Tracheal epithelial cell (primary cell): ENCODE measurements around the gene IL32. TPM values are rescaled to one million over a fixed set of nuclear protein-coding genes. Genes with fewer than 3 reads are reported as not detected.

Source experiments
- total RNA-seq: library from RNA; depleted of rRNA; stranded (reverse); fragments of >200 nt; gene quantifications from 2 replicates; pipeline ENCODE4 v1.2.1, GENCODE V29; 2014

The IL32 gene, protein sequence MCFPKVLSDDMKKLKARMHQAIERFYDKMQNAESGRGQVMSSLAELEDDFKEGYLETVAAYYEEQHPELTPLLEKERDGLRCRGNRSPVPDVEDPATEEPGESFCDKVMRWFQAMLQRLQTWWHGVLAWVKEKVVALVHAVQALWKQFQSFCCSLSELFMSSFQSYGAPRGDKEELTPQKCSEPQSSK
- 1.1 and 115 TPM in 2 replicates for total RNA-seq

DNA sequence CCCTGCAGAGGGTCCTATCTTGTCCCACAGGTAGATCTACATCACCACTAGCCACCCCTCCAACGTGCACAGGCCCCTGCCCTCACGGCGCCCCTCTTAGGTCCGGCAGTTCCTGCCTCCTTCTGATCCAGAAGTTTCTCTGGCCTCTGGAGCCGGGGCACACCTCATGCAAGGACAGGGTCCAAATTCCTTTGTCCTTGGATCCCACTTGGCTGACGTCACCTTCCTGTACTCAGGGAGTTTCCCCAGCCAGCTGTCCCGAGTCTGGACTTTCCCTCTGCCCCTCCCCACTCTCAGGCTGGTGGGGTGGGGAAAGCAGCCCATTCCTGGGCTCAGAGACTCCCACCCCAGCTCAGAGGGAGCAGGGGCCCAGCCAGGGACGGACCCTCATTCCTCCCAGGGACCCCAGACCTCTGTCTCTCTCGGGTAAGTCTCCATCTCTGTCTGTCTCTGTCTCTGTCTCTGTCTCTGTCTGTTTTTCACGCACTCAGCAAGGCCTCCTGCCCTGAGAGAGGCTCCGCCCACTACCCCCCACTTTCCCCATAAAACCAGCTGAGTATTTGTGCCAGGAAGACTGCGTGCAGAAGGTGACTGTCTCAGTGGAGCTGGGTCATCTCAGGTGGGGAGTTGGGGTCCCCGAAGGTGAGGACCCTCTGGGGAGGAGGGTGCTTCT lies at the start of gene IL32:
Gene IL32 (plus strand): TSS at position 572 of the 673 bp plus-strand sequence. CDS start 172 bp downstream, outside the sequence.

DNA sequence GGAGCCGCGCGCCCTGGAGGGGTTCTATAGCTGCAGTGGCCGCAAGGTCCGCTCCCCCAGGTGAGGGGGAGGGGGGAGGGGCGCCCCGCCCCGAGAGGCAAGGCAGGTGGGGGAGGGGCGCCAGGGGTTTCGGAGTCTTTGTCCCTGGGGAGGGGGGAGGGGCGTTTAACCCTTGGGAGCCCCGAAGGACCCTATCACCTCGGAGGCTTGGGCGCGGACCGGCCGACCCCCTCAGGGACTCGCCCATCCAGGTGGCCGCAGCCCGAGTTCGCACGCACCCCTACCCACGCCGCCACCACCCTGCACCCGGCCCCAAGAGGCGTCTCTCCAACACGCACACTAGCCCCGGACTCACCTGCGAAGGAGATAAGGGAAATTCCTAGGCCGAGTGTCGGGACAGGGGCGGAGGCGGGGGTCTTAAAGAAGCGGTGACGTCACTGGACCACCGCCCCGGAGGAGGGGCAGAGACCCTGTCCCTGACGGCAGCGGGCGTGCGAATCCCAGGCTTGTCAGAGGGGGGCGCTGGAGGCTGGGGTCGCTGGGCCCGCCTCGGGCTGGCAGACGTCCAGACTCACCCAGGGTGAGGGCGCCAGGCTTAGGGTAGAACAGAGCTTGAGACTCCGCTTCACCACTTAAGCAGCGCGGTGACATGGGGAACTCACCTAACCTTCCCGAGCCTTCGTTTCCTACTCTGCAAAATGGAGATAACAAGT lies 47.5 kb upstream of the IL32 start, which contains the start of gene CLDN6:
Gene CLDN6 (minus strand): TSS at position 390 of the 713 bp plus-strand sequence. CDS start 2,162 bp downstream, outside the sequence.

DNA sequence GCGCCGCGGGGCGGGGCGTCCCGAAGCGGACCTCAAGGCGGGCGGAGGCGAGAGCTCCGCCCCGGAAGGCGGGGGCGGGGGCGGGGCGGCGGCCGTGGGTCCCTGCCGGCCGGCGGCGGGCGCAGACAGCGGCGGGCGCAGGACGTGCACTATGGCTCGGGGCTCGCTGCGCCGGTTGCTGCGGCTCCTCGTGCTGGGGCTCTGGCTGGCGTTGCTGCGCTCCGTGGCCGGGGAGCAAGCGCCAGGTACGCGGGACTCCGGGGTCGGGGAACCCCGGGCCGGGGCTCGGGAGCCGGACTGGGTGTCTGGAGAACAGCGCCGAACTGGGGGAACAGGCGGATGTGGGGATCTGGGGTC lies 45.2 kb upstream of the IL32 start, which contains the start of gene TNFRSF12A:
Gene TNFRSF12A (plus strand): TSS at position 122 of the 357 bp plus-strand sequence. CDS start 30 bp downstream, at position 152.

DNA sequence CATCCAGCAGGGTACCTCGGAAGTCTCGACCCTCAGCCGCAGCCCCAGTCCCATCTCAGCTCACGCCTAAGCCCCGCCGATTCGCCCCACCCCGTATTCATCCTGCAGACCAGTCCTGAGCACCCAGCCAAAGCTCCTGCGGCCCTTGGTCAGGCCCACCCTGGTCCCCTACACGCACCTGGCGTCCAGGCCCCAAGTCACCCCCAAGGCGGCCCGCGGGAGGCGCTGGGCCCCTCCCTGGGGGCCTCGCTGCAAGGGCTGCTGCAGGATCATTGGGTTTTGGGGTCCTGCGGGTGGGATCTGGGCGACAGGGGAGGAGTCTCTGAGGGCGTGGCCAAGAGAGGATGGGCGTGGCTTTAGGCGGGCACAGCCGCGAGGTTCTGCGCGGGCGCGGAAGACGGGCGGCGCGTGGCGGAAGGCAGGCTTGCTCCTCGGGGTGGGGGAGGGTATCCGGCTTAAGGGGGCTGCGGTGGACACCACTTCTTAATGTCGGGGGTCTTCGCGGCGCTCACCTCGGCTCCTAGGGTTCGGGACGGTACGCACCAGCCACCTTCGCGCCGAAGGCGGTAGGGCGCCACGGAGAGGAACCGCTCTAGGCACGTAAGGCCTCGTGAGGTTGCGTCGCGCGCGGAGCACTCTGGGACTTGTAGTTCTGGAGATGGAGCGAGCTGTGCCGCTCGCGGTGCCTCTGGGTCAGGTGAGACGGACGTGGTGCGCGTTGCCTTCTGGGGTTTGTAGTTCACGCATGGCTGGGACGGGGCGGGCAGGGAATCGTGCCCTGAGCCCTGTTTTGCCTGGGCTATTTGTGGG lies 41.6 kb upstream of the IL32 start, which contains the start of the genes HCFC1R1 and THOC6:
Gene HCFC1R1 (minus strand): TSS at position 274 of the 810 bp plus-strand sequence. CDS start 1 bp downstream, at position 273.
Gene THOC6 (plus strand): TSS at position 367 of the 810 bp plus-strand sequence. CDS start 292 bp downstream, at position 659.

DNA sequence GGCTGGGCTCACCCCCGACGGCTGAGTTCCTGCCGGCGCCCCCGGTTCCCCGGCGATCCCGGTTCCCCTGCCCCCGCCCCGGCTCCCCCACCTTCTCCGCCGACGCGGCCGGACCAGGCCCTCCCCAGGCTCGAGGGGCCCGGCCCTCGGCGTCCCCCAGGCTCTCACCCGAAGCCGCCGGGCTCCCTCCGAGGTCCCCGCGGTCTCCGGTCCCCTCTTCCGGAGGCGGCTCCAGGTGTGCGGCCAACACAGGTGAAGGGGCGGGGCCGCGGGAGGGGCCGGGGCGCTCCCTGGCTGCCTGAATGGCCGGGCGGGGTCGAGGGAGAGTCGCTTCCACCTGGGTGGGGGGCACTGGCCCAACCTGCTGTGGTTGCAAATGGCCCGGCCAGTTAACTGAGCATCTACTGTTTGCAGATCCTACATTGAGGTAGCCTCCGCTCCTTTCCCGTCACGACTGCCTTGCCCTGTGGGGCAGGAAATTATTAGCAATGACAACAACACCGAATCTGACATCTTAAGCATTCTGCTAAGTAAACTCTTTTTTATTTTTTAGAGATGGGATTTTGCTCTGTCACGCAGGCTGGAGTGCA lies 28.6 kb upstream of the IL32 start, which contains the start of gene BICDL2:
Gene BICDL2 (minus strand): TSS at position 219 of the 590 bp plus-strand sequence. CDS start 1,448 bp downstream, outside the sequence.

DNA sequence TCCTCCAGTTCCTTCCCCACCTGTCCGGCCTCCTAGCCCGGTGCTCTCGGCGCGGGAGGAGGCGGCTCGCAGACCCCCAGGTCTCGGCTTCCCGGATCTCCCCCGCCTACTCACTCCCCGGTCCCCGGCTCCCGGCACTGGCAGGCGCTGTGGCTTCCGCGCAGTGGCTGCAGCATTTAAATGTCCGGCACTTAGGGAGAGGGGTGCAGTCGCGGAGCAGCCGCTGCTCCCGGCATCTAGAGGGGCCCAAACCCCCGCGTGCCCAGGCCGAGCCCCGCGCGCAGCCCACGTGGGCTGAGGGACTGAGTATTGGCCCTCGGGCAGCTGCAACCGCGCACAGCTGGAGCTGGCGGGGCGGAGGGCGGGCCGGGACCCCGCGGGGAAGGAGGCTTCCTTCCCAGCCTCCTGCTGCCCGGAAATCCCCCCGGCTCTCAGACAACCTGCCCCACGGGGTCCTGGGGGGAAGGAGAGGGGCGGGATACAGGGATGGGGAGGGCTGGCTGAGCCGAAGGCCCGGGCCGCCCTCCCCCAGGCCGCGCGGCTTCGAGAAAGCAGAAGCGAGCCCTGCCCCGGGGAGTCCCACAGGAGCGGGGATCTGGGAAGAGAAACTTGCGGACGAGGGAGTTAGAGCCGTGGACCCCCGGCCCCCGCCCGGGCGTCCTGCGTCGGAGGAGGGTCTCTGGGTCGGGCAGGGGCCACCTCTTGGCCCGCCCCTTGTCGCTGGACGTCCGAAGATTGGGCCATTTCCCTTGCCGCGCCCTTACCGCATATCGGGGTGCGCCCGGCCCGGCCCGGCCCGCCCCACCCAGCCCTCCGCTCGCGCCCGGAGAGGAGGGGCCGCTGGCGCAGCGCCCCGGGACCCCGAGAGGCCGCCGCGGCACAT lies 19.4 kb upstream of the IL32 start, which contains the start of gene MMP25:
Gene MMP25 (plus strand): TSS at position 804 of the 883 bp plus-strand sequence. CDS start 357 bp downstream, outside the sequence.

DNA sequence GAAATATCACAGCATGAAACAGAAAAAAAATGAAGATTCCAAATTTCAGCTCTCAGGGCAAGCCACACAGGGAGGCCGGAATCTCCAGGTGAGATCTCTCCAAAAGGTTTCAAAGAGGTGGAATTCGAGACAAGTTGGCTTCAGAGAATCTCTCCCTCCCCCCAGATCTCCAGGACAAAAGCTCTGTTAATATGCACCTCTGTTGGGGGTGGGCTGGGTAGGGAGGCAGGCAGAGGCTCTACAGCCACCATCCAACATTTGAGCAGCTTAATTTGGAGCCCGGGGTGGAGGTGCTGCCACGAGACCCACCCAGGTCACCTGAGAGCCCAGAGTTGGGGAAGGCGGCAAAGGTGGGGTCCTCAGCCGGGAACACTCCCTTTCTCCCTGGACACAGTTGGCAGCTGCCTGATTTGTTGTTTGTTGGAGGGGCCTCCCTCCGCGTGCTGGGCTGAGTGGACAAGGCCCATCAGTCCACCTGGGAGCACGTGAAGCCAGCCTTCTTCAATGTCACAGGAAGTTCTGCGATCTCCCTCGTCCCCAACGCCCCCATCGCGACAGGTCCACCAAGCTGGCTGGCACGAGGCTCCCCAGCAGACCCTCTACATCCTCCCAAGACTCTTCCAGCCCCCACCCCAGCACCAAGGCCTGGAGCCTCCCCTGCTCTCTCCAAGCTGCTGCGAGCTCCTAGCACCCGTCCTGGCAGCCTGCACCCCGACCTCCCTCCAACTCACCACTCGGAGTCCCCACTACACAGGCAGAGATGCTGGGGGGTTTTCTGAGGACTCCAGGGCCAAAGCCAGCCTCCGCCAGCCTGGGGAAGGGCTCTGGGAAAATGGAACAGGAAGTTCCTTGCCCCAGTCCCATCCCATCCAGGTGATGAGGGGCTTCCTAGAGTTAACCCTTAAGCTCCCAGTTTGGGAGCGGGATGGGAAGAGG lies 33.3 kb downstream of the IL32 start, which contains the start of gene ZSCAN10:
Gene ZSCAN10 (minus strand): TSS at position 836 of the 936 bp plus-strand sequence. CDS start 6,357 bp downstream, outside the sequence.

DNA sequence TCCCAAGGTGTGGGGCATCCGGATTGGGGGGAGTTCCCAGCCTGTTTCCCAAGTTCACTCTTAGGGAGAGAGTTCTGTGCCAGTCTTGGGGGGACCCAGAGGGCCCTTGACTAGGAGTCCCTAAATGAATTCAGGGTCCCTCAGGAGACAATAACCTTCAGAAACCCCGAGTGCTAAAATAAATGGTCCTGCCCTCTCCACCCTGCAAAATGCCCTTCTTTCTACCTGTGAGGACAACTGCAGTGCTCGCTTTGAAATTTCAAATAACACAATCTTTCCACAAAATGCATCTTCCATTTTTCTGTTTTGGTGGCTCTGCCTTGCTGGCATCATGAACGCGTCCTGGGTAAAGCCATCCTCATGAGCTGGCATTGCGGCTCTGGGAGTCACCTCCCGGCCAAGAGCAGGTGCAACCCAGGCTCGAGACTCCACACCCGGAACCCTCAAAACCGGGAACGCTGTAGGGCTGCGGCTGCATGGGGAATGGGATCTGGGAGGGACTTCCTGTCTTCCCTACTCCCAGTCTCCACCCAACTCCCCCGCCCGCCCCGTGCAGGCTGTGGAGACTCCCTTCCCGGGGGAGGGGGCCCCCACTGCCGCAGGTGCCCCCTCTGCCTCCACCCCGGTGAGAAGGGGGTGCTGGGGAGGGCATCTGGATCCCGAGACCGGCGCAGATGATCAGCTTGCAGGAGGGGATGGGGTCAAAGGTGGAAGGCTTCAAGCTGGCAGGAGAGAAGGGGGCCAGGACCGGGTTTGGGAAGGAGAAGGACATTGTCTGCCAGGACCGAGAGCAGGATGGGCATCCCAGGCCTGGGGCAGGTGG lies 46.8 kb downstream of the IL32 start, which contains the start of gene ZNF205:
Gene ZNF205 (plus strand): TSS at position 529 of the 823 bp plus-strand sequence. CDS start 845 bp downstream, outside the sequence.

Other genes starting within 250 kb of the IL32 start
- 5.8 and 8.7 TPM in 2 replicates for gene PRSS21, start 248.4 kb upstream of the IL32 start, total RNA-seq
- 0.64 and 1.4 TPM in 2 replicates for gene ZG16B, start 235.3 kb upstream of the IL32 start, total RNA-seq
- 8.3 and 21.0 TPM in 2 replicates for gene PRSS22, start 207.5 kb upstream of the IL32 start, total RNA-seq
- 39.2 and 75.9 TPM in 2 replicates for gene FLYWCH2, start 182.4 kb upstream of the IL32 start, total RNA-seq
- 41.9 and 48.4 TPM in 2 replicates for gene FLYWCH1, start 153.7 kb upstream of the IL32 start, total RNA-seq
- gene KREMEN2, start 101.4 kb upstream of the IL32 start, total RNA-seq, result 3.2 and 30.1 TPM in 2 replicates
- gene PAQR4, start 96.3 kb upstream of the IL32 start, total RNA-seq, result 7.2 and 17.4 TPM in 2 replicates
- 0.43 and 1.9 TPM in 2 replicates for gene PKMYT1, start 85.2 kb upstream of the IL32 start, total RNA-seq
- not detected in 2 replicates for gene CLDN9, start 52.7 kb upstream of the IL32 start, total RNA-seq
- gene CLDN6, start 47.5 kb upstream of the IL32 start, total RNA-seq, result 0.21 and 4.8 TPM in 2 replicates
- 336 and 560 TPM in 2 replicates for gene TNFRSF12A, start 45.3 kb upstream of the IL32 start, total RNA-seq
- gene HCFC1R1, start 41.7 kb upstream of the IL32 start, total RNA-seq, result 8.3 and 21.7 TPM in 2 replicates
- gene THOC6, start 41.6 kb upstream of the IL32 start, total RNA-seq, result 20.9 and 35.4 TPM in 2 replicates
- 10.4 and 11.3 TPM in 2 replicates for gene BICDL2, start 28.7 kb upstream of the IL32 start, total RNA-seq
- gene MMP25, start 19.1 kb upstream of the IL32 start, total RNA-seq, result under 0.01 and 0.24 TPM in 2 replicates
- gene ZSCAN10, start 33.7 kb downstream of the IL32 start, total RNA-seq, result not detected in 2 replicates
- 23.9 and 35.2 TPM in 2 replicates for gene ZNF205, start 46.9 kb downstream of the IL32 start, total RNA-seq
- gene ZNF213, start 69.4 kb downstream of the IL32 start, total RNA-seq, result 9.2 and 12.6 TPM in 2 replicates
- not detected in 2 replicates for gene OR1F1, start 122.6 kb downstream of the IL32 start, total RNA-seq
- 7.7 and 8.7 TPM in 2 replicates for gene ZNF200, start 169.5 kb downstream of the IL32 start, total RNA-seq
- gene MEFV, start 191.0 kb downstream of the IL32 start, total RNA-seq, result under 0.01 TPM in 1 of 2 replicates, not detected in the other
- gene ZNF263, start 217.9 kb downstream of the IL32 start, total RNA-seq, result 57.1 and 69.9 TPM in 2 replicates
- 2.2 and 3.6 TPM in 2 replicates for gene TIGD7, start 239.8 kb downstream of the IL32 start, total RNA-seq
- gene ZNF75A, start 239.9 kb downstream of the IL32 start, total RNA-seq, result 12.5 and 19.0 TPM in 2 replicates